ENCODE data around the gene SLC25A19.
A peak's percentile ranks its signal among the peaks of the same experiment; 100 is the strongest.
"Not testable (repeated sequence)": the region's sequence is repeated elsewhere in the genome, so short reads cannot be mapped to it uniquely, and the experiment has no call there.

Gene SLC25A19

DNA sequence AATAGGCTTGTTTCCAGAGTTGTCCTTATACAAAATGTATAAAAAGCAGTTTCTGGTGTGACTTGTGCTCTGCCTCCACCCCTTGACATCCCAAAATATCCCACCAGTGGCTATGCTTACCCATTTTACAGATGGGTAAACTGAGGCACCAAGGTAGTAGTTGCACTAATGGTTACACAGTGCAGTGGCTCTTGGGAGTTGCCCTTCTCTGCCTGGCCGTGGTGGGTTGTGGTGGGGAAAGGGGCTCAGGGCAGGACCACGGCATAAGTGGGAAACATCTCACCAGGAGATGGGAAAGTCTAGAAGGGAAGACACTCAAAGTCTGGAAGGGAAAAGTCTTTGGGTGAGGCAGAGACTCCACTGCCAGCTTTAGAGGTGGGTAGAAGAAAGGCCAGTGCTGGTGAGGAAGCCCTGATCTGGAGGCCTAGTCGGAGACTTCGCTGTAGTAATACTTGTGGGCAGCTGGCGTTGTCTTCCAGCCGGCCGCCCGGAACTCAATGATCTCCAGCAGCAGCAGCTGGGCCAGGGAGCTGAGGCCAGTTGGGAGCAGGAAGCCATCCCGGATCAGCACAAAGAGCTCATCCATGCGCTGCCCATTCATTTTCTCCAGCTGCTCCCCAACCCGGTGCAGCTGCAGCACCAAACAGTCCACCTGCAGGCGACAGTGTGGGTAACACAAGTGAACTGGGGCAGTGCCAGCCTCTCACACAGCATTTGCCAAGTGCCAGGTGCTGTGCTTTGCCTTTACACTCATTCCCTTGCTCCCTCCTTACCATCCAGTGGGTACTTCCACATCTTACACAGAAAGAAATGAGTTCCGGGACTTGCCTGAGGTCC is 22.7 kb downstream of the SLC25A19 start:
- DNase-seq: no peak

DNA sequence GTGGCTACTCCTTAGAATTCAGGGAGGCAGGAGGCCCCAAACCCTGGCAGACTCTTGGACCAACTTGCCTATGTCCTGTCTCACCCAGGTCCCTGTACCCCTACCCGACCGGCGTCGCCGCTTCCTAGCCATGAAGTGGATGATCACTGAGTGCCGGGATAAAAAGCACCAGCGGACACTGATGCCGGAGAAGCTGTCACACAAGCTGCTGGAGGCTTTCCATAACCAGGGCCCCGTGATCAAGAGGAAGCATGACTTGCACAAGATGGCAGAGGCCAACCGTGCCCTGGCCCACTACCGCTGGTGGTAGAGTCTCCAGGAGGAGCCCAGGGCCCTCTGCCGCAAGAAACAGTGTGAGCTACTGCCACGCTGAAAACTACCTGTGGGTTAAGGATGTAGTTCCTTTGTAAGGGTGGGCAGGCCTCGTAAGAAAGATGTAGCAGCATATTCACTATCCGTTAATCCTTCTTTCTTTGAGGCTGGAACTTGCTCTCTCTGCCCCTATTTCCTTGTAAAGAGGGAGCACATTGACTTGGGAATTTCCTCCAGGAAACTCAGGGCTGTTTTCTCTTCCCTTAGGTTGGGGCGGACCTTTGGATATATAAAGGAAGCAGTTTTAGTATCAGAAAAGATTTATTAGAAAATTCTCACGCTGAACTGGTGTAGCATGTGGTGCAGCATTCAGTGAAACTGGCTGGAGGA is 23.5 kb downstream of the SLC25A19 start:
- DNase-seq: no peak

DNA sequence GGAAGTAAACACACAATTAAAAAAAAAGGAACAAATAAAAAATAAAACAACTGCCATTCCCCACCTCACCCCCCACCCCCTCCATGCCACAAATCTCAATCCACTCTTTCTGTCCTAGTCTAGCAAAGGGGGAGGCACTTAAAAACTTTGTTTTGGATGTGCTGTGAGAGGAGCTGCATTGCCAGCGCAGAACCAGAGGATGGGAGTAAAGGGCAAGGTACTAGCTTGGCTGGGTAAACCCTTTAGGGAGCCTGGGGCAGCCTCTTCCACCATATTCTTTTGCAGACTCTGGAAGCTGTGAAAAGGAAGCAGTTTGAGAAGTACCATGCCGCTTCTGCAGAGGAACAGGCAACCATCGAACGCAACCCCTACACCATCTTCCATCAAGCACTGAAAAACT is 26.2 kb downstream of the SLC25A19 start:
- DNase-seq: no peak

DNA sequence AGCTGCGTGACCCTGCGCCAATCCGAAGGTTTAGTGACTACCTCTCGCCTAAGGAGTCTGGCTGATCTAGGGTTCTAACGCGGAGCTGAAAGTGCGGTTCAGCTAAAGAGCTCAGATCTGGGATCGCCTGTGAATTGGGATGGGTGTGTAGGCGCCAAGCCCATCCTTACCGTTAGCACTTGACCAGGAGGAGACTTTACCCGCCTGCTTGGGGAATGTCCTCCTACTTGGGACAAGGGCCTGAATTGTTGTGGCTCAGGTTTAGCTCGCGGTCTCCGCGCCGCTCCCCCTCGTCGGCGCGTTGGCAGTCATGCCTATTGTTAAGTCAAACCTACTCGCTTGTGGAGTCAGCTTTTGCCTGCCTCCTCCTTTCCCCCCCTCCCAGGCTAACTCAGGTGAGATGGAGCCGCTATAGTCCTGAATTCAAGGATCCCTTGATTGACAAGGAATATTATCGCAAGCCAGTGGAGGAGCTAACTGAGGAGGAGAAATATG is 27.1 kb downstream of the SLC25A19 start:
- no peak for DNase-seq

DNA sequence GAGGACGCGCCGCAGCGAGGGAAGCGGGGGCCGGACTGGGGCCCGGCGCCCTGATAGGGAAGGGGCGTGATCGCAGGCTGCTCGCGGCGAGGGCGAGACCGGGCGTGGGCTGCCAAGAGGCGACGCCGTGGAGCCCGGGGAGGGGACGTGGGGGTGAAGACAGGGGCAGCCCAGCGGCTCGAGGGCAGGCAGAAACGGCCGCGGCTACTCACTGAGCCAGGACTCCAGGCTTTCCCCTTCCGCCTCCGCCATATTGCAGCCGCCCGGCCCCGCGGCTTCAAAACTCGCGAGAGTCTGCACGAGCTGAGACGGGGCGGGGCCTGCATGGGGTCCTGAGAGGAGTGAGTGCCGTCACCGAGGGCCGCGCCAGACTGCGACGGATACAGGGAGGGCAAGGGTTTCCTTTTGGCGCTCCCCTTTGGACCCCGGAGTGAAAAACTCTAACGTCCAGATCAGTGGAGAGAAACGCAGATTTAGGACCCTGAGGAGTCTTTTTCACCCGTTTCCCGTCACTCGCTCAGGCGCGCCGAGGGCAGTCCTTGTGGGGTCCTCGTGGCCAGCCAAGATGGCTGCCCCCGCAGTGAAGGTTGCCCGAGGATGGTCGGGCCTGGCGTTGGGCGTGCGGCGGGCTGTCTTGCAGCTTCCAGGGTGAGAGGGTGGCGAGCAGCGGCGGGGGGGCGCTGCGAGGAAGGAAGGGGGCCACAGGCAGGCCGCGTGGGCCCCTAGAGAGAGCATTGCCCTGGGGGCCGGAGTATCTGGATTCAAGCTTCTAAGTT is 27.7 kb downstream of the SLC25A19 start, which contains the start of the genes GGA3 and MRPS7:
GGA3 (minus strand) TSS at position 271 of the 776 bp plus-strand sequence; CDS start at position 252, 19 bp downstream.
MRPS7 (plus strand) TSS at position 544 of the 776 bp plus-strand sequence; CDS start at position 566, 22 bp downstream.
- peak; percentile 98 for DNase-seq

DNA sequence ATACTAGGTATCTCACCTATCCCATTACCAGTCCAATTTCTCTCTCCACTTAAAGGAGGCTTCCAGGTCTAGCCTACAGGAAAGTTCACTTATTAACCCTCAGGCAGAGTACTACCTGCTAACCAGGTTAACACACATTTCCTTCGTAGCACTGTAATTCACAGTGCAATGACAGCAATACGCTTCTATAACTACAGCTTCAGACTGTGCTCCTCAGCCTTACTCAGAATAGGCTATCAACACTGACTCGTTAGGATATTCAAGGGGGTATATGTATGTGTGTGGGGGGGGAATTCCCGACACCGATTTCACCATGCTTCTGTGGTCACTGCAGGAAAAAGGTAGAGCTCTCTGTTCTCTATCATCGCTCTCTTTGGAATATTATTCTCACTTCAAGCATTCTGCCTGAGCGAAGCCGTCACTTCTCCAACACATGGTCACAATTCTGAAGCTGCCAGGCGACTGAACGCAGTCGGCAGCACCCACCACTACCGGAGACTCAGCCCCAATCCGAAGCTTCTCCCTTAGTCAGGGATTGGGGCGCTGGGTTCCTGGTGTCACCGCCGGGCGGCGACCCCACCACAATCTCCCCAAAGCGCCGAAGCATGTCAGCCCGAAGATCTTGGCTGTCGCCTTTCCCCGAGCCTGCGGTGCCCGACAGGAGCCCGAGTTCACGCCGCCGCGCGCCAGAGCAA is 28.4 kb downstream of the SLC25A19 start:
- DNase-seq: no peak

DNA sequence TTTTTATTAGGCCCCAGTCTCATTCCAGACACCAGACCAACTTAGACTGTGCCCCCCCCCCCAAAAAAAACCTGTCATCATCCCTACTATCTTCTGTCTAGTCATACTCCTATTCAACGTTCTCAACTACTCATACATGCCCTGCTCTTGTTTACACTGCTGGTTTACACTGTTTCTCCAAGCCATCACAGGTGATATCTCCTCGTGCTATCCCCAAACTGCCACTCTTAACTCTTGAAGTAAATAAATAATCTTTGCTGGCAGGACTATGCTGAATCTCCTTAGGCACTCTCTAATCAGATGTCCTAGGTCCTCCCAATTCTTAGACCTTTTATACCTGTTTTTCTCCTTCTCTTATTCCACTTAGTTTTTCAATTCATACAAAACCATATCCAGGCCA is 32.0 kb downstream of the SLC25A19 start:
- DNase-seq: not testable (repeated sequence)

DNA sequence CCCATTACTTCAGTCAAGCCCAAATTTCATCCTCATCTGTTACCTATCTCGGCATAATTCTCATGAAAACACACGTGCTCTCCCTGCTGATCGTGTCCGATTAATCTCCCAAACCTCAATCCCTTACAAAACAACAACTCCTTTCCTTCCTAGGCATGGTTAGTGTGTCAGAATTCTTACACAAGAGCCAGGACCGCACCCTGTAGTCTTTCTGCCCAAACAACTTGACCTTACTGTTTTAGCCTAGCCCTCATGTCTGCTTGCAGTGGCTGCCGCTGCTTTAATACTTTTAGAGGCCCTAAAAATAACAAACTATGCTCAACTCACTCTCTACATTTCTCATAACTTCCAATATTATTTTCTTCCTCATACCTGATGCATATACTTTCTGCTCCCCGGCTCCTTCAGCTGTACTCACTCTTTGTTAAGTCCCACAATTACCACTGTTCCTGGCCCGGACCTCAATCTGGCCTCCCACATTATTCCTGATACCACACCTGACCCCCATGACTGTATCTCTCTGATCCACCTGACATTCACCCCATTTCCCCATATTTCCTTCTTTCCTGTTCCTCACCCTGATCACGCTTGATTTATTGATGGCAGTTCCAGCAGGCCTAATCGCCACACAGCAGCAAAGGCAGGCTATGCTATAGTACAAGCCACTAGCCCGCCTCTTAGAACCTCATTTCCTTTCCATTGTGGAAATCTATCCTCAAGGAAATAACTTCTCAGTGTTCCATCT is 33.1 kb downstream of the SLC25A19 start:
- not testable (repeated sequence) for DNase-seq

DNA sequence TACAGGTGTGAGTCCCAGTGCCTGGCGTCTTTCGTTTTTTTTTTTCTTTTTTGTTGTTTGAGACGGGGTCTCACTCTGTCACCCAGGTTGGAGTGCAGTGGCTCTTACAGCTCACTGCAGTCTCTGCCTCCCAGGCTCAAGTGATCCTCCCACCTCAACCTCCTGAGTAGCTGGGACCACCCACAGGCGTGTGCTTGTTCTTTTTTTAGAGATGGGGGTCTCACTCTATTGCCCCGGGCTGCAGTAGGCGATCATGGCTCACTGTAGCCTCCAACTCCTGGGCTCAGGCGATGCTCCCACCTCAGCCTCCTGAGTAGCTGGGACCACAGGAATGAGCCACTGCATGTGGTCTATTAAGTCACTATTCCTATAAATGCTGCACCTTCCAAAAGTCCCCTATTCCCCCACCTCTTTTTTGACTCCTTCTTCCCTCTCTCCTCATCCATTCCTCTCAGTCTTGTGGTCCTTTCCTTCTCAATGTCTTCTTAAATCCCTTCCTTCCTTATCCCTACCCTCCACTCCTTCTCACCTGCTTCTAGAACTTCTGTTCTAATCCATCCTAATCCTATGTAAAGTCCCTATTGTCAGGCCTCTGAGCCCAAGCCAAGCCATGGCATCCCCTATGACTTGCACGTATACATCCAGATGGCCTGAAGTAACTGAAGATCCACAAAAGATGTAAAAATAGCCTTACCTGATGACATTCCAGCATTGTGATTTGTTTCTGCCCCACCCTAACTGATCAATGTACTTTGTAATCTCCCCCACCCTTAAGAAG is 37.0 kb downstream of the SLC25A19 start:
- no peak for DNase-seq

DNA sequence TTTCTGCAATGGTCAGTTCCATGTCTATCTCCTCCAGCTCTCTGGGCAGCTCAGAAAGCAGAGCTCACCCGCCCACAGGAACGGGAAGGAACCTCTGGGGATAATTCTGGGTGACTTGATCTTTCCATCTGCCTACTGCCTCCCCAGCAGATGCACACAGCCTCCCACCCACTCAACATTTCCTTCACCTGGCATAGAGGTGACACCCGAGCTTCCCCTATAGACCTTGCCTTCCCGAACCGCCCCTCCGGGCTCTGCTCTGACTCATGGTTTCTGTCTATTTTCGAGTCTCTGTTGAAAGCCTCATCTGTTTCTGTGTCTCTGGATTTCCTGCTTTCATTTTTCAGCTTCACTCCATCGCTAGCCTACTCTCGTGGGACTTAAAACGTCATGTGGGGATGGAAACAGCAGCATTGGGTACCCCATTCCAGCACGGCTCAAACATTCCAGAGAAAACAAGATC is 39.2 kb downstream of the SLC25A19 start:
- peak; percentile 93 for DNase-seq

DNA sequence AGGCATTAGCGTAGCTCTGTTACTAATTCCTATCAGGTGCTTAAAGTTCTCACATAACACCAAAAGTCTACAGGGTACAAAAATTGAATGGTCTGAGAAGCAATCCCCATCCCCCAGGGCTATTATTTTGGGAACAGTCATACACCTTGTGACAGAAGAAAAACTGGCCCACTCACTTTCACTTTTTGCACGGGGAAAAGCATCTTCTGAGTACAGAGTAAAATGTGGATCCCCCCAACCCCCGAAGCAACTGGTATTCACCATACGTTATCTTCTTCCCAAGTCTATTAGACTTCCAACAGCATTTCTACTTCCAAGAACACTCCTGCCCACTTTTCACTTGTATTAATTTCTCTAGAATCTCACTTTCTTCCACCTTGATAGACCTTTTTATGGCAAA is 39.7 kb downstream of the SLC25A19 start:
- no peak for DNase-seq

DNA sequence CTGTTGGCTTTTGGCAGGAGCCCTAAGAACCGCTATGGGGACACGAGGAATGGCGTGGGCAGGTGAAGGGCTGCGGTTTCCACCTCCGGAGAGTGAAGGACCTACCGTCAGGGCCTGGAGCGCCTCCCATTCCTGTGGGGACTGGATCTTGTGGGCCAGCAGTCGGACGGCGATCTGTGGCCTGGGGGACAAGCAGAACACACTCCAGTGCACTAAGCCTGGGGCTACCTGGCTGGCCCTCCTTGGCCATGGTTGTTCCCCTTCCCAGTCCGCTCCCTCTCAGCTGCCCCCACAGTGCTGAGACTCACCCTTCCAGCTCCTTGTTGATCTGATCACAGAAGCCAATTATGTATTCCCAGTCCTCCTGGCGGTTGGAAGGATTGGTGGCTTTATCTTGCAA is 42.8 kb downstream of the SLC25A19 start:
- no peak for DNase-seq

DNA sequence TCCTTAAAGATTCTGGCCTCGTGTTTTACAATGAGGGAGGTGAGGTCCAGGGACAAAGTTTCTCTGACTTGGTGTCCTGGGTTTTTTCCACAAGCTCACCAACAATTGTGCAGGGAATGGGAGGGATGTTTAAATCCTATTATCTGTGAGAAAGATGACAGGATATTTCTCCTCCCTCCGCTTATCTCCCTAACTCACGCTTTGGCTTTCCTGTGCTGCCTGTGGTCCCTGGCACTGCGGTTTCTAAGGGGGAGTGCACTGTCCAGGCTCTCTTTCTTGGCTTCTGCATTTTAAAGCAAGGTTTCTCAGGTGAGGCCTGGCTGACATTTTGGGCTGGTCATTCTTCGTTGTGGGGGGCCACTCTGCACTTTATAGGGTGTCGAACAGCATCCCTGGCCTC is 44.2 kb downstream of the SLC25A19 start:
- DNase-seq: no peak

DNA sequence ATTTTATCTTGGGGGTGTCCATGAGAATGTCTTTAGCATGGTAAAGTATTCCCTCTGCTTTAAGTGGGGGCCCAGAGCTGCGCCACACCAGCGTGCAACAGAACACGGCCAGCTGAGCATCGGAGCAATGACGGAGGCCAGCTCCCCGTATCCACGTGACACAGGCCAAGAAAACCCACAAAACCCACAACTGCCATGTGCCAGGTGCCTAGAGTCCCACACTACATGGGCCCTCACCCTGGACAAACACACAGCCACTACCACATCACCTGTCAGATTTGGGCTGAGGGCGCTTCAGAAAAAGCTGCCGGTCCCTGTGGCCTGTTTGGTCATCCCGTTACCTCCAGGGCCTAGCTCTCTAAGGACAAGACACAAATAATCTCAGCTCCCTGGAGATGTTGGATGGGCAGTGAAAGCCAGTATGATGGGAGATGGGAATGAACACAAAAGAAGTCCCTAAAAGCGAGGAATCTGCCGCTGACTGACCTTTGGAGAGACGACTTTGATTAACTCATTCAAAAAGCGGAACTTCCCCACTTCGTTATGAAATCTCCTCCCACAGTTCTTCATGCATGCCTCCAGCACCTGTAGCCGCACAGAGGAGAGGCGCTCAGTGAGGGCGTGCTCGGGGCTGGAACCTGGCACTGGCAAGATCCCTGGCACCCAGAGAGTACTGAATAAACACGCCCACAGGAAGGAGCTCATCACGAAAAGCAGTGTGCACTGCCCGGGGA is 44.9 kb downstream of the SLC25A19 start:
- DNase-seq: no peak

DNA sequence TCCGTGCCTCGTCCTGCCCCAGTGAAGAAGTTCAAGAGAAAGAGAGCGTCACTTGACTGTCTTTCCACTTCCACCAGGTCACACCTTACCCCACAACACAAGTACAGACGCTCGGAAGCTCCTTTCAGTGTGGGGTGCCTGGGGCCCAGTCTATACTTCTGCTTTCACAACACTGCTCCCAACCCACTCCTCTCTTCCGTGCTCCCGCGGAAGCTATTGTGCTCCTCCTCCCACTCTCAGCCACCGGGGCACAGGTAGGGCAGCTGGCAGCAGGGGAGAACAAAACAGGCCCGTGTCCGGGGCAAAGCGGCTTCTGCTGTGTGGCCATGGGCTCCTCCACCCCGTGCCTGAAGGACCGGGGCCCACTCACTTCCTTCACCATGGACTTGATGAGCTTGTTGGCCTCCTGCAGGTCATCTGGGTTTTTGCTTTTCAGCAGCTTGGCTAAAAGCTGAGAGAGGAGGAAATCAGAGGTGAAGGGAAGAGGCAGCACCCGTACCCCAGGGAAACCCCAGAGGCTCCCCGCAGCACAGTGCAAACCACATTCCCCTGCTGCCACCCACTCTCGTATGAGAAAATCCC is 46.7 kb downstream of the SLC25A19 start:
- peak; percentile 81 for DNase-seq

DNA sequence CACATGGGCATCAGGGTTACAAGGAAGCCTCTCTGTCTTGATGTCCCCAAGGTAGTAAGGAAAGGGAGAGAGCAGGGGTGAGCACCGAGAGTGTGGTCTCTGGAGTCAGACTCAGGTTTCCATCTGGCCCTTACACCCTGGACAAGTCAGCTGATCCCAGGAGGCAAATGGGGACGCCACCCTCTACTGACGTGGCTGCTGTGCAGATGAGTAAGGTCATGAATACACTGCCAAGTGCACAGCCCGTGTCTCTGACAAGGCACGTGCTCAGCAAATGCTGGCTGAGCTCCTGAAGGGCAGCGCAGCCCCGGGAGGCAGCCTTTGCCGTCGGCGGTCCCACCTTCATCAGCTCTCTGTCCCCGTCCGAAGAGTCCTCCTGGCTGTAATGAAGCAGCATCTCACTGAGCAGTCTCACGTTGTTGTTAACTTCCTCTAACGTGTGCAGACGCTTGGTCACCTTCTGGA is 47.2 kb downstream of the SLC25A19 start:
- peak; percentile 67 for DNase-seq

DNA sequence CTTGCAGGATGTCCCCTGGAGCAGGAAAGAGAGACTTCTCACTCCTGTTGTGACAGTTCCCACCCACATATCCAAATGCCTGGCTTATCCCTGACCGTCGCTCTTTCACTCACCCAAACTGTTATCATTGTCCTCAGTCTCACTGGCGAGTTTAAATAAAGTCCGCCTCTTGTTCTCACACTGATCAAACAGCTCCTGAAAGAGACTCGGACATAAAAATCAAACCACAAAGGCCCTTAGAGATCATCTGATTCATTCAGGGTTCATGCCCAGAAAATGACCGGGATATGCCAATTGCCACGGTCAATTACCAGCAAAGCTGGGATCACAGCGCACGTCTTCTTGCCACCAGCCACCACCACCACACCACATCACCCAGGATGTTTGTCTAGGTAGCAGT is 47.7 kb downstream of the SLC25A19 start:
- DNase-seq: no peak

DNA sequence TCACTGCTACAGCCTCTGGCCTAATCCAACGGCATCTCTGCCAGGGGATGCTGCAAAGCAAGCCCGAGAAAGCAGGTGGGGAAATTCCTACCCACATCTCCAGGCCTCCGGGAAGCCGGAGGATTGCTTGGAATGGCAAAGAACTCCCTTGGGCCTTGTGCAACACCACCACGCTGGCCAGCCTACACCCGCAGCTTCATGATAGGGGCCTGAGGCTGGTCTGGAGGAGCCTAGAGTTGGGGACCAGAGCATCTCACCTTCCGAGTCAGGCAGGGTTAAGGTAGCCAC is 48.1 kb downstream of the SLC25A19 start:
- no peak for DNase-seq

DNA sequence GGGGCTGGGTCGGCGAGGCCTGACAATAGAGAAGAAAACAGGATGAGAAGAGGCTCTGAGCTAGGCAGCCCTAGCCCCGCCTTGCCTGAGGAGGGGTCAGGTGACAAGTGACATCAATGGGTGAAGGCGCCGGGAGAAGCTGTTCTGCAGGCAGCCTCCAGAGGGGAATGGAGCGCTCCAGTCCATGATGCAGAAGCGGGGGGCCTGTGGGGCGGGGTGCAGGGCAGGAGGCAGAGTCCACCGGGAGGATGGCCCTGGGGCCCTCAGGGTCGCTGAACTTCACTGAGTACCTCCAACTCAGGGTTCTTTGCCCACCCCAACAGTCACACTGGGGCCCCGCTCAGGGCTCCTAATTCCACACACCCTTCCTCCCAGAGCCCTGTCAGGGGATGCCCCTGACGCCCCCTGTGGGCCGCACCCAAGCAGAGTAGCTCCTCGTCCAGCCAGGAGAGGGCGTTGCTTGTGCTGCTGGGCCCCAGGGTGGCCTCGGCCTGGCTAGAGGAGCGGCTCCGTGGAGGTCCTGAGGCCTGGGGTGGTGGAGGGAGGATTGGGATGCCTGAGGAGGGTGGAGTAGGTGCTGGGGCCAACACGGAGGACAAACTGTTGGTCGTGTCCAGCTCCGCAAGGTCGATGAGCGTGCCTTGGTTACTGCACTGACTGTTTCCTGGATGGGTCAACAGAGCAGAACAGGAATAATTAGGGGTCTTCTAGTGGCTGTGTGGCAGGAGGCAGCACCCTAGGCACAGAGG is 48.7 kb downstream of the SLC25A19 start:
- DNase-seq: peak; percentile 75

Measured in activated effector memory CD4-positive, alpha-beta T cell treated with anti-CD3 and anti-CD28 coated beads, Interleukin-2, amount 50 U/mL, for 16 hours (primary cell).